A549 (cell line): Measurements from ENCODE around the gene DYNLRB1. TPM values are rescaled to one million over a fixed set of nuclear protein-coding genes. Genes with fewer than 3 reads are reported as not detected.

ENCODE experiments used
- ATAC-seq, 2 experiments: fragments of 200-7000 bp in 1 of 2; fragments of >200 bp in 1 of 2; cut with Nextera tagmentation in 1 of 2; cut with Tn5 transposase in 1 of 2; 3 replicates each; pipeline versions ENCODE4 v1.8.0 to v1.9.1; 2018 to 2020; ENCODE audit warnings: mild to moderate bottlenecking in 1 of 2, moderate library complexity in 1 of 2
- CTCF ChIA-PET: fragments of 300-600 bp; sonication (Branson Sonifier 250); formaldehyde crosslinking; extraction: SDS; loops from one replicate; lab custom pipeline; 2021; ENCODE audit warnings: antibody characterized with exemption, inconsistent platforms; lab: Yijun Ruan, JAX
- POLR2A ChIA-PET: fragments of 350-600 bp; formaldehyde crosslinking; extraction: SDS; loops from one replicate; lab custom pipeline; 2021; ENCODE audit warnings: antibody characterized with exemption, inconsistent platforms; lab: Yijun Ruan, JAX
- DNase-seq, 2 experiments: peaks; one replicate each; pipeline versions ENCODE4 v3.0.0 to v3.0.0-alpha.2; 2011 to 2016; ENCODE audit warnings: low read depth in 1 of 2, low spot score in 1 of 2
- FAIRE-seq: peaks from 2 replicates; lab custom pipeline; 2011; peaks lifted over from hg19 to GRCh38; lab: Jason Lieb, UNC
- H3K27ac ChIP-seq, 2 experiments: fragments of >200 bp; sonication (Bioruptor Twin); formaldehyde crosslinking; 3 replicates each; pipeline ENCODE4 v1.5.1; 2016 to 2017
- H3K4me1 ChIP-seq: fragments of >200 bp; sonication (Bioruptor Twin); formaldehyde crosslinking; 3 replicates; pipeline ENCODE4 v1.6.1; 2016
- H3K4me2 ChIP-seq: fragments of >200 bp; sonication (Bioruptor Twin); formaldehyde crosslinking; 3 replicates; pipeline ENCODE4 v1.6.1; 2016
- H3K4me3 ChIP-seq: fragments of >200 bp; sonication (Bioruptor Twin); formaldehyde crosslinking; 3 replicates; pipeline ENCODE4 v1.5.1; 2016
- H3K9me3 ChIP-seq: fragments of >200 bp; sonication (Bioruptor Twin); formaldehyde crosslinking; 3 replicates; pipeline ENCODE4 v1.6.1; 2016
- ATOH8 ChIP-seq: fragments of 250-450 bp; sonication (Bioruptor Pico); IDR thresholded peaks from 2 replicates; pipeline ENCODE4 v1.5.0; 2020; ENCODE audit warnings: low read depth, mild to moderate bottlenecking, moderate library complexity
- BHLHE40 ChIP-seq: IDR thresholded peaks from 2 replicates; pipeline ENCODE4 v1.6.1; 2012; ENCODE audit warnings: low read depth, low read length, inconsistent platforms
- CBX8 ChIP-seq: fragments of 200-600 bp; sonication (generic); IDR thresholded peaks from 2 replicates; pipeline ENCODE4 v1.6.1; 2016
- CTCF ChIP-seq: fragments of >200 bp; sonication (Bioruptor Twin); formaldehyde crosslinking; IDR thresholded peaks from 3 replicates; pipeline ENCODE4 v1.5.1; 2016
- EHF ChIP-seq: fragments of 250-450 bp; sonication (Bioruptor Pico); IDR thresholded peaks from 2 replicates; pipeline ENCODE4 v1.5.0; 2020; ENCODE audit warnings: mild to moderate bottlenecking
- FOXS1 ChIP-seq: fragments of 250-450 bp; sonication (Bioruptor Pico); IDR thresholded peaks from 2 replicates; pipeline ENCODE4 v1.5.0; 2020; ENCODE audit warnings: mild to moderate bottlenecking, moderate library complexity
- GATA3 ChIP-seq: IDR thresholded peaks from 2 replicates; pipeline ENCODE4 v1.6.1; 2012; ENCODE audit warnings: borderline replicate concordance
- HEYL ChIP-seq: fragments of 250-450 bp; sonication (Bioruptor Pico); IDR thresholded peaks from 2 replicates; pipeline ENCODE4 v1.8.0; 2021; ENCODE audit warnings: mild to moderate bottlenecking, moderate library complexity
- HOXA7 ChIP-seq: fragments of 250-450 bp; sonication (Bioruptor Pico); IDR thresholded peaks from 2 replicates; pipeline ENCODE4 v1.5.0; 2020; ENCODE audit warnings: mild to moderate bottlenecking, moderate library complexity
- JUN ChIP-seq, 2 experiments: fragments of >200 bp; sonication (Bioruptor Twin); formaldehyde crosslinking; IDR thresholded peaks; 2 replicates in 1 of 2; 3 replicates in 1 of 2; pipeline ENCODE4 v1.6.1; 2016 to 2017
- KDM1A ChIP-seq: fragments of 200-600 bp; sonication (generic); IDR thresholded peaks from 2 replicates; pipeline ENCODE4 v1.6.1; 2016; ENCODE audit warnings: low read depth, mild to moderate bottlenecking
- KDM5A ChIP-seq: fragments of 200-600 bp; sonication (generic); IDR thresholded peaks from 2 replicates; pipeline ENCODE4 v1.6.1; 2016; ENCODE audit warnings: antibody characterized with exemption, mild to moderate bottlenecking
- MAFK ChIP-seq: fragments of 450-650 bp; IDR thresholded peaks from 2 replicates; pipeline ENCODE4 v1.6.1; 2014; ENCODE audit not compliant: partially characterized antibody
- MAX ChIP-seq: IDR thresholded peaks from 2 replicates; pipeline ENCODE4 v1.6.1; 2012
- MYC ChIP-seq: IDR thresholded peaks from 2 replicates; pipeline ENCODE4 v1.6.1; 2012; ENCODE audit warnings: mild to moderate bottlenecking, inconsistent platforms, low read length, improper control_type of control experiment, borderline replicate concordance
- NR3C1 ChIP-seq: fragments of >200 bp; sonication (Bioruptor Twin); formaldehyde crosslinking; IDR thresholded peaks from 3 replicates; pipeline ENCODE4 v1.6.1; 2017
- PHF8 ChIP-seq: fragments of 200-600 bp; sonication (generic); IDR thresholded peaks from 2 replicates; pipeline ENCODE4 v1.6.1; 2016; ENCODE audit warnings: low read depth, mild to moderate bottlenecking, antibody characterized with exemption, moderate library complexity, borderline replicate concordance
- POLR2A ChIP-seq: IDR thresholded peaks from 2 replicates; pipeline ENCODE4 v1.6.1; 2012; ENCODE audit warnings: mild to moderate bottlenecking, low read length
- RFX5 ChIP-seq: fragments of 450-650 bp; IDR thresholded peaks from 2 replicates; pipeline ENCODE4 v1.7.1; 2014; ENCODE audit warnings: antibody characterized with exemption, mild to moderate bottlenecking, moderate library complexity
- RNF2 ChIP-seq: fragments of 200-600 bp; sonication (generic); IDR thresholded peaks from 2 replicates; pipeline ENCODE4 v1.6.1; 2016; ENCODE audit warnings: low read depth, mild to moderate bottlenecking, antibody characterized with exemption, moderate library complexity, borderline replicate concordance
- SREBF2 ChIP-seq: fragments of 450-650 bp; IDR thresholded peaks from 2 replicates; pipeline ENCODE4 v1.6.1; 2014; ENCODE audit warnings: mild to moderate bottlenecking, moderate library complexity
- TFCP2L1 ChIP-seq: fragments of 250-450 bp; sonication (Bioruptor Pico); IDR thresholded peaks from 2 replicates; pipeline ENCODE4 v1.5.0; 2021; ENCODE audit warnings: mild to moderate bottlenecking
- ZNF302 ChIP-seq: fragments of 250-450 bp; sonication (Bioruptor Pico); IDR thresholded peaks from 2 replicates; pipeline ENCODE4 v1.9.0; 2021; ENCODE audit warnings: inconsistent platforms, mild to moderate bottlenecking, moderate library complexity
- ZSCAN20 ChIP-seq: fragments of 250-450 bp; sonication (Bioruptor Pico); IDR thresholded peaks from 2 replicates; pipeline ENCODE4 v1.8.0; 2022; ENCODE audit warnings: mild to moderate bottlenecking, moderate library complexity
- WGBS: methylation state at CpG from one replicate; pipeline ENCODE4 v1.1.6; 2017; ENCODE audit errors: missing lambda C conversion rate; 5-methylcytosine and 5-hydroxymethylcytosine counted together
- polyA plus RNA-seq, 4 experiments: library from polyadenylated mRNA; depleted of rRNA in 3 of 4; stranded (reverse); fragments of >200 nt; fragmentation: RNase III in 1 of 4; extraction: RNeasy Plus Mini Kit Qiagen cat#74134 plus additional on column Dnase treatment in 1 of 4; gene quantifications; 2 replicates in 3 of 4; 3 replicates in 1 of 4; pipeline ENCODE4 v1.2.3, GENCODE V29; 2011 to 2017

Gene DYNLRB1
- polyA plus RNA-seq, 2 of the 4 experiments (the other 2 are of a cell fraction) = 148 to 211 TPM

- ChIA-PET POLR2A (no interaction called here), CTCF (interaction anchor here (1.1 to 4.5 kb wide), 4 partner anchors 15 to 206 kb away, joined by 3 to 26 read pairs (median 8); no protein-coding TSS in a partner anchor)
- TF ChIP-seq HOXA7 (CRISPR knock-in tag) (no peak), RNF2 (no peak), CTCF (no peak)
- FAIRE-seq (no peak), DNase-seq (no peak), ATAC-seq (no peak)
- no peak overlapping the region for H3K4me3 ChIP-seq
- WGBS = 72% methylated on average over 7 of the region's 7 CpGs
- H3K9me3 ChIP-seq = no peaks in the 10 kb centered on the region
- no peak overlapping the region for H3K4me2 ChIP-seq
- no peaks in the 10 kb centered on the region for H3K4me1 ChIP-seq
- no peak overlapping the region for H3K27ac ChIP-seq
Measured at GRCh38 chr20:34564833-34565232, 48.6 kb downstream of the DYNLRB1 start.

GRCh38 chr20:34566978-34567891, 51.0 kb downstream of the DYNLRB1 start:
- Histone ChIP-seq H3K27ac (no peak overlapping the region), H3K4me1 (no peaks in the 10 kb centered on the region), H3K4me3 (no peak overlapping the region), H3K4me2 (no peak overlapping the region), H3K9me3 (no peaks in the 10 kb centered on the region)
- TF ChIP-seq MAFK = peak; percentile 17
- no peak for TF ChIP-seq MAX
- 85% methylated on average over 9 of the region's 9 CpGs for WGBS
- no peak for DNase-seq
- ATAC-seq = no peak
- ChIA-PET CTCF (interaction anchor here (0.8 to 4.5 kb wide), 5 partner anchors 9 to 203 kb away, joined by 3 to 26 read pairs (median 4); partner anchors contain the start of gene MAP1LC3A), POLR2A (no interaction called here)
- no peak for FAIRE-seq

GRCh38 chr20:34567892-34568865, 52.0 kb downstream of the DYNLRB1 start:
- TF ChIP-seq GATA3 (no peak), TFCP2L1 (CRISPR knock-in tag) (no peak), PHF8 (no peak), KDM1A (no peak), RFX5 (no peak), HEYL (CRISPR knock-in tag) (no peak), HOXA7 (CRISPR knock-in tag) (no peak), KDM5A (no peak), NR3C1 (no peak), CBX8 (no peak), JUN (IDR thresholded peaks at IDR 0.05) (no peak), POLR2A (no peak), ZSCAN20 (CRISPR knock-in tag) (no peak), ZNF302 (no peak), FOXS1 (no peak), SREBF2 (no peak), MYC (no peak), ATOH8 (CRISPR knock-in tag) (no peak), EHF (CRISPR knock-in tag) (no peak), BHLHE40 (no peak)
- no peak overlapping the region for H3K4me3 ChIP-seq
- ATAC-seq (no peak), FAIRE-seq (no peak), DNase-seq (no peak)
- WGBS = 91% methylated on average over 14 of the region's 15 CpGs
- no peak overlapping the region for H3K27ac ChIP-seq
- POLR2A ChIA-PET = no interaction called here
- CTCF ChIA-PET = interaction anchor here (0.8 to 4.5 kb wide), 8 partner anchors 9 to 256 kb away, joined by 3 to 26 read pairs (median 4); partner anchors contain the start of gene MAP1LC3A
- H3K4me2 ChIP-seq = no peak overlapping the region
- no peaks in the 10 kb centered on the region for H3K4me1 ChIP-seq
- no peaks in the 10 kb centered on the region for H3K9me3 ChIP-seq
